D721Med (cell line): ENCODE measurements around the gene MYO16.

Experiments used
- DNase-seq: peaks from one replicate; pipeline ENCODE4 v3.0.0; 2011; ENCODE audit warnings: low spot score; ENCODE audit not compliant: insufficient read length
- FAIRE-seq: peaks from 2 replicates; lab custom pipeline; 2011; peaks lifted over from hg19 to GRCh38; lab: Jason Lieb, UNC
- CTCF ChIP-seq: IDR thresholded peaks from 2 replicates; pipeline ENCODE4 v1.5.1; 2012; ENCODE audit warnings: mild to moderate bottlenecking, control low read depth; ENCODE audit not compliant: insufficient read depth; ENCODE audit errors: missing control alignments

MYO16 gene

GRCh38 chr13:109152311-109152820 lies 523.0 kb downstream of the MYO16 start:
- FAIRE-seq: no peak
- no peak for TF ChIP-seq CTCF
- no peak for DNase-seq

- TF ChIP-seq CTCF: no peak
- FAIRE-seq: no peak
Measured at GRCh38 chr13:109152941-109153340, 523.5 kb downstream of the MYO16 start.

GRCh38 chr13:109154146-109154545 lies 524.7 kb downstream of the MYO16 start:
- TF ChIP-seq CTCF: no peak
- DNase-seq (no peak), FAIRE-seq (no peak)

More at GRCh38 chr13:109152941-109153340, 523.5 kb downstream of the MYO16 start:
- no peak for DNase-seq

- no peak for DNase-seq
- no peak for FAIRE-seq
- TF ChIP-seq CTCF: no peak
Measured at GRCh38 chr13:109154546-109154945, 525.1 kb downstream of the MYO16 start.

GRCh38 chr13:109154966-109155761 lies 525.8 kb downstream of the MYO16 start:
- DNase-seq (no peak), FAIRE-seq (no peak)
- no peak for TF ChIP-seq CTCF

- DNase-seq: no peak
- FAIRE-seq: no peak
- no peak for TF ChIP-seq CTCF
Measured at GRCh38 chr13:109156181-109156935, 526.9 kb downstream of the MYO16 start.
